Measurements from ENCODE around the gene APOBEC3F.
"Not testable (repeated sequence)": the region's sequence is repeated elsewhere in the genome, so short reads cannot be mapped to it uniquely, and the experiment has no call there.

APOBEC3F gene

GRCh38 chr22:39003165-39003638 is 37.5 kb upstream of the APOBEC3F start:
- H3K36me3 ChIP-seq (ENCODE audit: insufficient read depth, low read length), result no peaks in the 10 kb centered on the region
- no peak overlapping the region for H3K4me3 ChIP-seq (ENCODE audit: low read depth in 1 of 2, low read length in 2 of 2)
- H3K4me1 ChIP-seq (ENCODE audit: insufficient read depth, low read length), result peaks cover 4% of the 10 kb centered on the region; the same call in 1 of the 2 replicates
- H3K9ac ChIP-seq (ENCODE audit: low read depth, low read length), result no peak overlapping the region
- no peak overlapping the region for H3K4me2 ChIP-seq (ENCODE audit: insufficient read depth, low read length)
- H2AFZ ChIP-seq (ENCODE audit: low read depth, low read length), result no peak overlapping the region
- ATAC-seq (ENCODE audit: insufficient read depth, low read depth), result peak; percentile 98
- H3K27ac ChIP-seq (ENCODE audit: low read length), result no peak overlapping the region
- no peaks in the 10 kb centered on the region for H3K79me2 ChIP-seq (ENCODE audit: insufficient read depth, low read length)
- TF ChIP-seq EZH2 (IDR thresholded peaks at IDR 0.05; ENCODE audit: borderline replicate concordance, low read depth, low read length, severe bottlenecking) (no peak), CTCF (IDR thresholded peaks at IDR 0.05; ENCODE audit: borderline replicate concordance, extremely low read depth, low read length, poor library complexity, severe bottlenecking) (peak; percentile 74)
- H3K9me3 ChIP-seq (ENCODE audit: insufficient read depth, low read length, severe bottlenecking), result no peaks in the 10 kb centered on the region
- DNase-seq, result peak; percentile 76
- no peaks in the 10 kb centered on the region for H4K20me1 ChIP-seq (ENCODE audit: insufficient read depth, low read length)
- no peaks in the 10 kb centered on the region for H3K27me3 ChIP-seq (ENCODE audit: insufficient read depth, low read length, poor library complexity)

- ATAC-seq (ENCODE audit: insufficient read depth, low read depth), result no peak
- TF ChIP-seq CTCF (IDR thresholded peaks at IDR 0.05; ENCODE audit: borderline replicate concordance, extremely low read depth, low read length, poor library complexity, severe bottlenecking), result no peak
- TF ChIP-seq EZH2 (IDR thresholded peaks at IDR 0.05; ENCODE audit: borderline replicate concordance, low read depth, low read length, severe bottlenecking), result no peak
- Histone ChIP-seq H3K36me3 (ENCODE audit: insufficient read depth, low read length) (no peaks in the 10 kb centered on the region), H3K79me2 (ENCODE audit: insufficient read depth, low read length) (no peaks in the 10 kb centered on the region), H3K27me3 (ENCODE audit: insufficient read depth, low read length, poor library complexity) (no peaks in the 10 kb centered on the region), H4K20me1 (ENCODE audit: insufficient read depth, low read length) (no peaks in the 10 kb centered on the region), H3K27ac (ENCODE audit: low read length) (no peak overlapping the region), H3K4me1 (ENCODE audit: insufficient read depth, low read length) (peaks cover 4% of the 10 kb centered on the region; the same call in 1 of the 2 replicates), H3K9ac (ENCODE audit: low read depth, low read length) (no peak overlapping the region), H2AFZ (ENCODE audit: low read depth, low read length) (no peak overlapping the region), H3K9me3 (ENCODE audit: insufficient read depth, low read length, severe bottlenecking) (no peaks in the 10 kb centered on the region), H3K4me2 (ENCODE audit: insufficient read depth, low read length) (no peak overlapping the region), H3K4me3 (ENCODE audit: low read depth in 1 of 2, low read length in 2 of 2) (no peak overlapping the region)
- no peak for DNase-seq
Measured at GRCh38 chr22:39007177-39007576, 33.5 kb upstream of the APOBEC3F start.

- not testable (repeated sequence) for ATAC-seq (ENCODE audit: insufficient read depth, low read depth); H3K9me3 ChIP-seq (ENCODE audit: insufficient read depth, low read length, severe bottlenecking); H3K9ac ChIP-seq (ENCODE audit: low read depth, low read length); H3K79me2 ChIP-seq (ENCODE audit: insufficient read depth, low read length); H3K4me1 ChIP-seq (ENCODE audit: insufficient read depth, low read length); H3K4me2 ChIP-seq (ENCODE audit: insufficient read depth, low read length); H3K4me3 ChIP-seq (ENCODE audit: low read depth in 1 of 2, low read length in 2 of 2); DNase-seq; H2AFZ ChIP-seq (ENCODE audit: low read depth, low read length); H3K36me3 ChIP-seq (ENCODE audit: insufficient read depth, low read length); H4K20me1 ChIP-seq (ENCODE audit: insufficient read depth, low read length); H3K27ac ChIP-seq (ENCODE audit: low read length); H3K27me3 ChIP-seq (ENCODE audit: insufficient read depth, low read length, poor library complexity)
Measured at GRCh38 chr22:39008271-39008850, 32.3 kb upstream of the APOBEC3F start.

GRCh38 chr22:39010946-39011345 is 29.7 kb upstream of the APOBEC3F start:
- H2AFZ ChIP-seq (ENCODE audit: low read depth, low read length), result no peak overlapping the region
- no peak overlapping the region for H3K4me3 ChIP-seq (ENCODE audit: low read depth in 1 of 2, low read length in 2 of 2)
- no peak overlapping the region for H3K9ac ChIP-seq (ENCODE audit: low read depth, low read length)
- H3K4me1 ChIP-seq (ENCODE audit: insufficient read depth, low read length), result peaks cover 21% of the 10 kb centered on the region
- H3K36me3 ChIP-seq (ENCODE audit: insufficient read depth, low read length), result no peaks in the 10 kb centered on the region
- H3K9me3 ChIP-seq (ENCODE audit: insufficient read depth, low read length, severe bottlenecking), result no peaks in the 10 kb centered on the region
- H3K4me2 ChIP-seq (ENCODE audit: insufficient read depth, low read length), result no peak overlapping the region
- ATAC-seq (ENCODE audit: insufficient read depth, low read depth), result no peak
- H3K27me3 ChIP-seq (ENCODE audit: insufficient read depth, low read length, poor library complexity), result no peaks in the 10 kb centered on the region
- no peak for DNase-seq
- TF ChIP-seq CTCF (IDR thresholded peaks at IDR 0.05; ENCODE audit: borderline replicate concordance, extremely low read depth, low read length, poor library complexity, severe bottlenecking) (no peak), EZH2 (IDR thresholded peaks at IDR 0.05; ENCODE audit: borderline replicate concordance, low read depth, low read length, severe bottlenecking) (no peak)
- no peaks in the 10 kb centered on the region for H4K20me1 ChIP-seq (ENCODE audit: insufficient read depth, low read length)
- peaks cover 11% of the 10 kb centered on the region for H3K79me2 ChIP-seq (ENCODE audit: insufficient read depth, low read length)
- H3K27ac ChIP-seq (ENCODE audit: low read length), result no peak overlapping the region
